GM19455 (cell line): Measurements from ENCODE around the gene GLG1.
"Not testable (repeated sequence)": the region's sequence is repeated elsewhere in the genome, so short reads cannot be mapped to it uniquely, and the experiment has no call there.

Experiments
- ATAC-seq: cut with Tn5 transposase; IDR thresholded peaks from one replicate; pipeline ENCODE4 v1.9.1; 2021; ENCODE audit not compliant: unreplicated experiment

The GLG1 gene

DNA sequence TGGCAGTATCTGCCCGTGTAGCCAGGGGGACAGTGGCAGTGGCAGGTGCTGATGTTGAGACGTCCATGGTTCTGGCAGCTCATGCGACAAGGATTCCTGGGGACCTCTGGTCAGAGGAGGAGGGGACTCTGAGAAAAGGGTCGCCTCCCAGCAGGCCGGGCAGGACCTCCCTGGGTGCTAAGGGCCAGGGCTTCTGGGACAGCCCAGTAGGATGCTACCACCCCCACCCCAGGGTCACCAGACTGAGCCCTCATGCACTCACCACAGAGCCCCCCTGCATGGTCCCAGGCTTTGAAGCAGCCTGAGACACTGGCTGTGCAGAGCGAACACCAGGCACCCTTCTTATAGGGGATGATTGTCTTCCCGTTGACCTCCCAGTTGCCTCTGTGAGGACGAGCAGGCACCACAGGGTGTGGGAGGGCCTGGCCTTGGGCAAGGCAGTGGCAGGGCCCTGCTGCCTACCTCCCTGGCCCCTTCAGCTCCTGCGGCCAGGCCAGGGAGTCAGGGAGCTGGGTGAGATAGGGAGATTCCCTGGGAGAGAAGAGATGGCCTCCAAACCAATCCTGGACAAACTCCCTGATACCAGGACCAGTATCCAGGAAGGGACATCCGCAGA lies 194.0 kb downstream of the GLG1 start:
- not testable (repeated sequence) for ATAC-seq

DNA sequence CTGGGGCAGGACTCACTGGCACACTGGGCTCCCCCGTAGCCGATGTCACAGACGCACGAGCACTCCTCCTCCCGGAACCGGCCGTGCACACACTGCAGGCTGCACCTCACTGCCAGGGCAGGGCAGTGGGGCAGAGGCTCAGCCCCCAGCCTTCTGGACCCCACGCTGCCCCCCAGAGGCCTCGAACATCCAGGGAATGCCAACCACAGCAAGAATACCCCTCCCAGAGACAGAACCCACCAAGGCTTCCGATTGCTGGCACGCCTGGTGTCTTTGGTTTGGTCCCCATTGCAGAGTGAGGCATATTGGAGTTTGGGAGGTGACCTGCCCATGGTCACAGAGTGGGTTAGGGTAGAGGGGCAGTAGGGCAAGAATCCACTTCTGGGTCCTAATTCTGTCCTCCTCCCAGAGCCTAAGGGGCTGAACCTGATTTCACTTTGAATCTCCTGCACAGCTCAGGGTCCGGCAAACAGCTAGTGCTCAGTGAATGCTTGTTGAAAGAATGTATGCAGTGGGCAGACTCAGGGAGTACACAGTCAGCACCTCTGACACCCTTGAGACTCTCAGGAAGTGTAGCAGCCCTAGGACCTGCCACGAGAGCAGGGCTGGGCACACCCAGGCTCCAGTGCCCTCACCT lies 194.7 kb downstream of the GLG1 start:
- not testable (repeated sequence) for ATAC-seq

DNA sequence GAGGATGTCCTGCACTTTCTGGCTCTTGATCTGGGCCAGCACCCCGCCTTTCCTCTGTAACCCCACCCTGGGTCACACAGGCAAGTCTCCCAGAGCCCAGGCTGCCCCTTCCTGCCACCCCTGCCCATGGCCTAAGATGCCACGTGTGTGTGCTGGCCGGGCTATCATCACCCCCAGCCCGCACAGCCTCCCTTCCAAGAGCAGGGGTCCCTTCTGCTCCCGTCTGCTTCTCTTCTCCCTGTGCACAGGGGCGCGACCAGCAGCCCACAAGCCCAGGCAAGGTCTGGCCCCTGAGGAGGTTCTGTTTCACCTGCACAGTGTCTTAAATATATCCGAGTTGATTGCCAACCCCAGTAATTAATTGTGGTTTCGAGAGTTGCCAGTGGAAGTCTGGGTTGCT lies 195.9 kb downstream of the GLG1 start:
- ATAC-seq = not testable (repeated sequence)

DNA sequence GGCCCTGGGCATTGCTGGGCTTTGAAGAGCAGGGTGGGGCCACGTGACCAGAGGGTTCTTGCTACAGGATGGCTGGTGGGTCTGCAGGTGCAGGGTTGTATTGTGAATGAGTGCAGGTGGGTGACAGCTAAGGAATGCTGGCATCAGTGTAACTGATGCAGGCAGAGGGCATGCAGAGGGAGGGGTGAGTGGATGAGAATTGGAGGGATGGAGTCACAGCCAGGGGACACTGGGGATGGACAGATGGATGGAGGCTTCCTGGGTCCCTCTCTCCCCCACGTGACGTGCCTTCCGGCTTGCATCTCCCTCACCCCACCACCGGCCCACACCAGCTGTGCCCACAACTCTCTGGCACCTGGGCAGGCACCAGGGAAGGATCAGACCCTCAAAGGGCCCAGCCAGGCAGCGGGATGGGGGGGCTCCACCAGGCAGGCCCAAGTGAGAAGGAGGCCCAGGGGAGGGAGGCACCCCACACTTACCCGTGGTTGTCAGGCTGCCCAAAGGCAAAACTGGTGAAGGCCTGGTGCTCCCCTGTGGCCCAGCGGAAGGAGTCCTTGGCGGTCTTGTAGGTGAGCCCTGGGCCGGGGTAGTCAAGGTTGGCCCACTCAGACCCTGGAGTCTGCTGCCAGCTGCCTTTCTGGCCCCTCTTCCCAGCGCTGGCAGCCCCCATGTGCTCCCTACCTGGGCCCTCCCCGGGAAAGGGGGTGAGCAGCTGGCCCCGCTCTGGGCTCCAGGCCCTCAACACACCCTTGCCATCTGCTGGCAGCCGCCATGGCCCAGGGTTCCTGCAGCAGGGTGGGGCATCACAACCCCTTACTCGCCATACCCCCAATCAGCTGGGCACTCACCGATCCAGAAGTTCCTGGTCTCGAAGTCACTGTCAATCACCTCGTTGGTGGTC lies 196.6 kb downstream of the GLG1 start:
- ATAC-seq = not testable (repeated sequence)

DNA sequence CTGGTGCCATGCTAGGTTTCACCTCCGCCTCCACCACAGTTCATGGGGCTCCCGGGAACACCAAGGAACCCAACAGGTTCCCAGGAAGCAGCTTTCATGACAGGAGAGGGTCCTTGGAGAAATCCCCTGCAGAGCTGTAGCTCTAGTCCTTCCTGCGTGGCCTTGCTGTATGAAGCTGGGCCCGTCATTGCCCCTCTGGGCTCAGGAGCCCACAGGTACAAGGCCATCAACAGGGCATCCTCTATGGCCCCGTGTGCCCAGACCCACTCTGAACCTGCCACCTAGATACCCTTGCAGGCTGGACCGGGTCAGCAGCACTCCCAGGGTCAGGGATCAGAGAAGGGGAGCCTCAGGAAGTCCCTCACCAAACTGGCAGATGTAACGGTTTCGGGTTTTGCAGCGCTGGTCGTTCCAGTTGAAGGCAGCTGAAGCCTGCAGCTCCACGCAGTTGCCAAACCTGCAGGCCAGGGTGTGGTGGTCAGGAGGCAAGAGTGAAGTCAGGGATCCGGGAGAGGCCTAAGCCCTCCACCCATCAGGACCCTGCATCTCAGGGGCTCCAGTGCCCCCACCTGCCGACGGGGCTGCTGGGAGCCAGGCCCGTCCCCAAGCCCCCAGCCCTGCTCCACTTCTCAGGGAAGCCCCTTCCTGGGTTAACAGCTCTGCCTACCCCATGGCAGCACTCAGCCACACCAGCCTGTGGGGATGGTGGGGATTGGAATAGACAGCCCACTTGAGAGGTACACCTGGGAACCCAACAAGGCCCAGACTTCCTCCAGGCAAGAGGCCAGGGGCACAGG lies 197.5 kb downstream of the GLG1 start:
- ATAC-seq = not testable (repeated sequence)

DNA sequence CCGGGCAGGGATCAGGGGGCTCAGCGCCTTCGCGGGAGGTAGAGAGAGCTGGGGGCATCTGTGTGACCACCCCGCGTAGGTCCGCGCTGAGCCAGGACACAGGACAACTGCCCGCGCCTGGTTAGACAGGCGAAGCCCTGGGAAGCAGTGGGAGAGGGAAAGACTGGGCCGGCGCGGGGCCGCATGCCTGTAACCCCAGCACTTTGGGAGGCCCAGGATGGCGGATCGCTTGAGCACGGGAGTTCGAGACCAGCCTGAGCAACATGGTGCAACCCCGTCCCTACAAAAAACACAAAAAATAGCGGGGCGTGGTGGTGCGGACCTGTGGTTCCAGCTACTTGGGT lies 199.6 kb downstream of the GLG1 start:
- ATAC-seq = not testable (repeated sequence)

DNA sequence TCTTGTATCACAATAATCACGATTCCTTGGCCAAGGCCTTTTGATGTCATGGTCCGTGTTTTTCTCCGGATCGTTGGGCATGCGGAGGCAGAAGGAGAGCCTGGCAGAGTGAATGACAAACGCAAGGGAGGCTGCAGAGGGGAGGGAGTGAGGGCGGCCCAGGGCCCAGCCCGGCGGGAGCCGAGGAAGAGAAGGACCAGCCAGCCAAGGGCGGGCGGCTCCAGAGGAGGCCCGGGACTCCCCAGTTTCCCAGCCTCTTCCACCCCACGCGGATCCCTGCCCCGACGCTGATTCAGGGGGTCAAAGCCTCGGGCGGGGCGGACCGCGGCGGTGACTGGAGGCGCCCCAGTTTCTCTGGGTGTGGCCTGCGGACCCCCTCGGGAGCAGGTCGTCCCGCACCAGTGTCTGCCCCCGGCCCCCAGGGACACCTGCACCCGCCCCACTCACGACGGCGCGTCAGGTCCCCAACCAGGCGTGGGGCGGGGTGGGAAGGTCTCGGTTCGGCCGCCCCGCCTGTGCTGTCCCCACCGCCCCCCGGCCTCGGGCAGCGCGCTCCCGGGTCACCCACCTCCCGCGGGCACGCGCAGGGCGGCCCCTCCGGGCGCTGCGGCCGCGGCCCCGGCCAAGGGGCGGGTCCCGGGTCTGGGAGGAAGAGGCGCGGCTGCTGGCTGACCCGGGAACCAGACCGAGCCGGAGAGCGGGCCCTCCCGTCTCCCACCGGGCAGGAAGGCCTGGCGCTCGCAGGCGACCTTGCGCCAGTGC lies 200.1 kb downstream of the GLG1 start:
- not testable (repeated sequence) for ATAC-seq

DNA sequence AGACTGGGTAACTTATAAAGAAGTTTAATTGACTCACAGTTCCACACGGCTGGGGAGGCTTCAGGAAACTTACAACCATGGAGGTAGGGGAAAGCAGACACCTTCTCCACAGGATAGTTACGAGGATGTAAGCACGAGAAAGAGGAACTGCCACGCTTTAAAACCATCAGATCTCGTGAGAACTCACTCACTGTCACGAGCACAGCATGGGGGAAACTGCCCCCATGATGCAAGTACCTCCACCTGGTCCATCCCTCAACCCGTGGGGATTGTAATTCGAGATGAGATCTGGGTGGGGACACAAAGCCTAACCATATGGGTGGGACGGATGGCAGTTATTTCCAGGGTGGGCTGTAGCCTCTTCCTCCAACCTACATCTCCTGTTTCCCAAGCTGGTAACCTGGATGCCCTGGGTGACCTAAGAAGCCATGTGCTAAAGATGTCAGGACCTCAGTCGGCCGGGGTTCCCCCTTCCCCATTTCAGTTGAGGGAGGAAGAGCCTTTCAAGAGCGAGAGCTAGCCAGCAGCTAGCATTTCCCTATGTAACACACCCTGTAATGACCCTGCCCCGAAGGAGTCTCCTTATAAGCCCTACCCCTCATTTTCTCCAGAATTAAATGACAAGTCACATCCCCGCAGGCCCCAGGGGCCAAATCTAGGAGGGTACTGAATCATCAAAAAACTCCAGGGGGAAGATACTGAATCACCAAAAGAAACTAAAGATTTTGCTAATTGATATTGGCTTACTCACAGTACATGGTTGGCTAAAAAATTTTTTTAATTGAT lies 202.6 kb downstream of the GLG1 start:
- ATAC-seq = not testable (repeated sequence)

DNA sequence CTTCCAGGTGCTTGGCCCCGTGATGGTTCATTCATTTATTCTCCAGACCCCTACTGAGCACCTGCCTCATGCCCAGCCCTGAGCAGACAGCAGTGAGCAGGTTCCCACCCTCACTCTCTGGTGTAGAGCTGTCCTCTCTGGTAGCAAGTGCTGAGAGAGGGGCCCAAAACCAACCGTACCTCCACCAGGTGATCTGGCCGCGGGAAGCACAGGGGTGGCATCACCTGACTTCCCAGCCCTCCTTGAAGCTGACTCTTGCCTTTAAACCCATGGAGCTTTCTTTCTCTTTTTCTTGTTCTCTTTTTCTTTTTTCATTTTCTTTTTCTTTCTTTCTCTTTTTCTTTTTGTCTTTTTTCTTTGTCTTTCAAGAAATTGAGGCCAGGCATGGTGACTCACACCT lies 206.7 kb downstream of the GLG1 start:
- not testable (repeated sequence) for ATAC-seq

DNA sequence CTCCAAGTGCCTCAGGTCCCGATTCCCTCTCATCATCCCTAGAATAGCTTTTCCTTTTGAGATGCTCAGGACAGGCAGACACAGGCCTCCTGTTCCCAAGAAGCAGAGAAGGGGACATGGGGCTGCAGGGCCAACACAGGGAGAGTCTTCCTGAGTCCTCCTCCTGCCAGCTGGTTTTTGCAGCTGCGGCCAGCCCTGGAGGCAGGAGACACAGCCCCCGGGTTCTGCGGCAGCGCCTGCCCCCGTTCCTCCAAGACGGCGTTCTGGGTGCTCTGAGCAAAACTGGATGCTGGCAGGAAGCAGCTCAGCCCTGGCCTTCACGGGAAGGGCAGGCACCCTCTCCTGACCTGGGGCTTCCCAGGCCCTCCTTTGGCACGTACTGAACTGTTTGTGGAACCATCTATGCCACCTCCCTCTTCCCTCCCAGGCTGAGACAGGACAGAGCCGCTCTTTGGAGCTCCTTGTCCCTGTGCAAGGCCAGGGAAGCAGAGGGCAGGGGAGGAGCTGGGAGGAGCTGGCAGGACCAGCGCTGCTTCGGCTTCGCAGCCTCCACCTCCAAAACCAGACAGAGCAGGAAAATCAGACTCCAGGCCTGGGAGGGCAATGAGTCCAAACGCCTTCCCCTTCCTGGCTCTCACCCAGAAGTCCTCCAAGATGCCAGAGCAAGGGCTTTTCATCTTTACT lies 208.6 kb downstream of the GLG1 start:
- ATAC-seq = not testable (repeated sequence)
